C1 segment of cervical spinal cord (tissue), 14 donors: Measurements from ENCODE around the gene KRT13.
A peak's percentile ranks its signal among the peaks of the same experiment; 100 is the strongest.

ENCODE experiments used
- DNase-seq, 14 donors: peaks; one replicate each; lab custom pipeline; 2025; lab: John Stamatoyannopoulos, UW

The KRT13 gene

DNA sequence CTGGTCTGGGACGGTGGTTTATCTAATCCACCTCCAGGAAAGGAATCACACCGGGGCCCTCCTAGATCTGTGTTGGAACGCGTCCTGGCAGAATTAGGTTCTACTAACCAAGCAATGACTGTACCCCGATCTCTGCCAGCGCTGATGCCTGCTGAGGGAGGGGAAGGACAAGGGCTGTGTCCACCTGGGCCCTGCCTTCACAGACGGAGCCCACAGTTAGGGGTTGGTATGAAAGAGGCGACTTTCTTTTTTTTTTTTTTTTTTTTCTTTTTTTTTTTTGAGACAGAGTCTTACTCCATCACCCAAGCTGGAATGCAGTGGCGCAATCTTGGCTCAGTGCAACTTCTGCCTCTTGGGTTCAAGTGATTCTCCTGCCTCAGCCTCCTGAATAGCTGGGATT is 32.6 kb upstream of the KRT13 start:
- DNase-seq, result no peak

- DNase-seq, result no peak
Observed at GRCh38 chr17:41537614-41537954, 32.2 kb upstream of the KRT13 start.

- DNase-seq, result no peak
Observed at GRCh38 chr17:41536741-41537613, 31.6 kb upstream of the KRT13 start.

GRCh38 chr17:41535764-41536481 is 30.5 kb upstream of the KRT13 start:
- no peak for DNase-seq

- no peak for DNase-seq
Observed at GRCh38 chr17:41534899-41535546, 29.6 kb upstream of the KRT13 start.

GRCh38 chr17:41533613-41534012 is 28.2 kb upstream of the KRT13 start:
- DNase-seq, result no peak

- DNase-seq, result no peak
Observed at GRCh38 chr17:41532947-41533570, 27.6 kb upstream of the KRT13 start.

GRCh38 chr17:41531993-41532392 is 26.6 kb upstream of the KRT13 start:
- no peak for DNase-seq

DNA sequence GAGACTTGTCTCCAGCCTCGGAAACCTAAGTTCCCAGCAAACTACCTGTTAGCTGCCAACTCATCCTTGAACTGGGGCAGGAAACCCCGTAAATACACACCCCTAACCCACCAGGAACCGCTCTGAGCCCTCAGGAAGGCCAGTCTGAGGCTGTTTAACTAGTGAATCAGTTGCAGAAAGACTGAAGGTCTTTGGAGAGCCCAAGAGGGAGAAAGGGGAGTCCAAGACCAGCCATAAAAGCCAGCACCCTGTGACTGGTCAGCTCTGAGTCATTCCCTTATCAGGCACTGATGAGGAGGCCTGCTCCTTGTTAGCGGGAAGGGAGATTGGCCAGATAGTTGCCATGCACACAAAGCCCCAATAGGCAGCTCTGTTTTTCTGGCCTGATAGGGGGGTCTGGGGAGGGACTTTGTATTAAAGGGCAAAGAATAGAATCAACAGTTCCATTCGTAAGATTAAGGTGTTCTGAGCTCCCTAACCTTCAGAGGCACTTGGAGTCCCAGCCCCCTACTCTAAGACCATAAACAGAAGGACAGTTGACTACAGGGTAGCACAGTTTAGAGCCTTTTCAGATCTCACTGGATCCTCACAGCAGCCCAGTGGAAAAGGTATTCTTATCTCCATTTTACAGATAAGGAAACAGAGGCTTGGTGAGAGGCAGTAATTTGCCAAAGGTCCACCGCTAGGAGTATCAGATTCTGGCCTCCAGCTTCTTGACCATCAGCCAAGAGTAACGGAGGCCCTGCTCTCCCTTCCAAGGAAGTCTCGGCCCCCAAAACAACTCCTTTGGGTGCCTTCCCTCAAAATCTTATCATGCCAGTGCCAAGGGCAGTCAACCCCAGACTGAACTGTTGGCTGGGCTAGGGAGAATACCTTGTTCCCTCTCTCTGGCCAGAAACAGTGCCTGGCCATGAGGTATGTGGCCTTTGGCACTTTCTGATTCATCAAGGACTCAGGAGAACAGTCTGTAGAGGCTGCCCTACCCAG is 24.9 kb upstream of the KRT13 start:
- DNase-seq, result no peak

DNA sequence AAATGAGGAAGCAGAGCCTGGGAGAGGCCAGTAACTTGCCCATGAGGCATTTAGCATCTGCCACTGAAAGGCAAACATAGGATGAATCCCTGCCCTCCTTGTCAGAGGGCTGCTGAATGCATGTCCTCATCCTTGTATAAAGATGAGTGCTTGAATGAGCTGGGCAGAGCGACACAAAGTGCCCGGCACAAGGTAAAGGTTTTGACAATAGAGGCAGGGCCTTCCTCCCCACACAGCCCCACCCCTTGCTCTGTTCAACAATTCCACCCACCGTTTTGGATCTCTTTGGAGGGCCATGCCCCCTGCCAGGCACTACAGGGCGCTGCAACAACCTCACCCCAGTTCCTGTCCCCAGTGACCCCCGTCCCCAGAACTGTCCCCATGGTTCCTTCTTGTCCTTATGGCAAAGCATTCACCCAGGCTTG is 24.1 kb upstream of the KRT13 start:
- DNase-seq, result no peak

DNA sequence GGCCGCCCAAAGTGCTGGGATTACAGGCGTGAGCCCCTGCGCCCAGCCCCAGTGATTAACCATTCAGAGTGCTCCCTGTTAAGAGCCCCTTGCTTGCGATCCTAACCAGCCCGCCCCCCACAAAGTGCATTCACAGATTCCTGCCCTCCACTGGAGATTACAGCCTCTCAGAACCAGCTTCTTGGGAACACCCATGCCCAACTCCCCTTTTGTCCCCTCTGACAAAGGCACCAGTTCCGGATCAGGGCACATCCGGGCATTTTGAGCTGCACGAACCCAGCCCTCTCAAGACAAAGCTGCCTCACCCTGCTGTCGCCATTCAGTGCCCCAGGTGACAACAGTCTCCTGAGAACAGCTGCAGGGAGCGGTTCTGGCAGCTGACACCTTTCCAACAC is 23.5 kb upstream of the KRT13 start:
- DNase-seq, result no peak

GRCh38 chr17:41527063-41528023 is 21.9 kb upstream of the KRT13 start:
- DNase-seq, result peak in 1 of 14 donors; percentile 52

DNA sequence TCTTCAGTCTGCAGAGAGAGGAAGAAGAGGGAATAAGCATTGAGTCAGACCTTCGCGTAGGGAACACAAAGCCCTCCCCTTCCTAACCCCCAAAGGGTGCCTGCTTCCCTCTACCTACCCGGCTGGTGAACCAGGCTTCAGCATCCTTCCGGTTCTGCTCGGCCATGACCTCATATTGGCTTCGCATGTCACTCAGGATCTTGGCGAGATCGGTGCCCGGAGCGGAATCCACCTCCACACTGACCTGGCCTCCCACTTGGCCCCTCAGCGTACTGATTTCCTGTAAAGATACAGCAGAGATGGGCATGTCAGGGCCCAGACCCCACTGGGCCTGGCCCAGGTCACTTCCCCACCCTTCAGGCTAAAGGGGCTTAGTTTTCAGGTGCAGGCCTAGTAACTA is 18.8 kb upstream of the KRT13 start:
- DNase-seq, result no peak

DNA sequence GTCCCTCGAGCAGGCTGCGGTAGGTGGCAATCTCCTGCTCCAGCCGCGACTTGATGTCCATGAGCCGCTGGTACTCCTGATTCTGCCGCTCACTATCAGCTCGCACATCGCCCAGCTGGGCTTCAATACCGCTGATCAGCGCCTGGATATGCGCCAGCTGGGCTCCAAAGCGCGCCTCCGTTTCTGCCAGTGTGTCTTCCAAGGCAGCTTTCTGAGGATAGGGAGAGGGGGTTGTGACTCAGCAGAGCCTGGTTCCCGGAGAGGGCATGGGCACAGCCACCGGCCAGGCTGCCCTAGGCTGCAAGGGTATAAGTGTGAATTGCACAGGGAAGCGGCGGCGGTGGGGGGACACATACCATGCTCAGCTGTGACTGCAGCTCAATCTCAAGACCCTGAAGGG is 18.4 kb upstream of the KRT13 start:
- no peak for DNase-seq

DNA sequence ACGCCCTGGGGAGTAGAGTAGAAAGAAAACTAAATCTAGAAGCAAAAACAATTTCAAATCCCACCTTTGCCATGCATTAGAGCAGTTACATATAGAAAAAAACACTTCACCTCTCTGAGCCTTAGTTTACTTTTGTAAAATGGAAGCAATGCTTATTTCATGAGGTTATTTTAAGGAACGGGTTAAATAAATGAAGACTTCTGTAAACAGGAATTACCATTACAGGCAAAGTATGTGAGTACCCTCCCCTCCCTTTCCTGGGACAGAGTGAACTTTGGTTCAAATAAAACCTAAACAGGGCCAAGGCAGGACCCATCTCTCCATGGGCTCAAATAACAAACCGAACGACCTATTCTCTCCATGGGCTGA is 17.8 kb upstream of the KRT13 start:
- DNase-seq, result no peak

GRCh38 chr17:41522301-41523224 is 17.2 kb upstream of the KRT13 start:
- DNase-seq, result no peak

DNA sequence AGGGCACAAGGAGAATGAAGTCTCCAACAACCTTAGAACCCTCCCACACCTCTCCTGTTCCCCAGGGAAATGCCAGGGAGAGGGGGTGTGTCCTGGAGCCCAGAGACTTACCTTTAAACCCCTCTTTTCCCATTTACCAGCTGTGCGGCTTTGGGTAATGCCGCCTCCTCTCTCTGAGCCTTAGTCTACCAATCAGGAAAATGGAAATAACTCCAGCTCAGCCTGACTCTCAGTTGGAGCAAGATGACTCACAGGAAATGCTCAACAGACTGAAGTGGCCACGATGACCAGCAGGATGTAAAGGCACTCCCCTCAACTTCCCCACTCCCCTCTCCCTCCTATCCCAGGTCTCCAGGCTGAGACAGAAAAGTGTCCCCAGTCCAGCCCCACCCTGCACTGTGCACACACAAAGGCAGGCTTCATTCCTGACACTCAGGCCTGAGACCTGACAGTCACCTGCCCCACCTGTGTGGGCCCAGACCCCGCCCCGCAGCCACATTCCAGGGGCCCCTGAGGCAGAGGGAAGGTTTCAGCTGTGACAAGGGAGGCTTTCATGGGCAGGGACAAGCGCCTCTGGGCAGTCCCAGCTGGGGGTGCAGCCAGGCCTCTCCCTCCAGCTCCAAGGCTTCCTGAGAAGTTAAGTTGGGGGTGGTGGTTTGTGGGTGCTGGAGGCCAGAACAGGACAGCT is 16.3 kb upstream of the KRT13 start:
- DNase-seq, result no peak
